GM19455 (cell line): ENCODE measurements around the gene CD44.
A peak's percentile ranks its signal among the peaks of the same experiment; 100 is the strongest.

Experiments
- ATAC-seq: cut with Tn5 transposase; IDR thresholded peaks from one replicate; pipeline ENCODE4 v1.9.1; 2021; ENCODE audit not compliant: unreplicated experiment

CD44 gene

GRCh38 chr11:35173616-35174566 lies 34.9 kb downstream of the CD44 start:
- no peak for ATAC-seq

GRCh38 chr11:35174666-35175065 lies 35.7 kb downstream of the CD44 start:
- ATAC-seq: no peak

GRCh38 chr11:35177370-35177769 lies 38.4 kb downstream of the CD44 start:
- no peak for ATAC-seq

- no peak for ATAC-seq
Observed at GRCh38 chr11:35178067-35178805, 39.3 kb downstream of the CD44 start.

- no peak for ATAC-seq
Observed at GRCh38 chr11:35178873-35179272, 39.9 kb downstream of the CD44 start.

GRCh38 chr11:35179466-35180135 lies 40.6 kb downstream of the CD44 start:
- no peak for ATAC-seq

- ATAC-seq: no peak
Observed at GRCh38 chr11:35180317-35181233, 41.6 kb downstream of the CD44 start.

GRCh38 chr11:35182317-35182939 lies 43.5 kb downstream of the CD44 start:
- peak; percentile 71 for ATAC-seq

- no peak for ATAC-seq
Observed at GRCh38 chr11:35183326-35183925, 44.5 kb downstream of the CD44 start.

- ATAC-seq: no peak
Observed at GRCh38 chr11:35185696-35186095, 46.7 kb downstream of the CD44 start.

- no peak for ATAC-seq
Observed at GRCh38 chr11:35187996-35188395, 49.0 kb downstream of the CD44 start.

GRCh38 chr11:35190804-35191348 lies 51.9 kb downstream of the CD44 start:
- no peak for ATAC-seq

- ATAC-seq: no peak
Observed at GRCh38 chr11:35192347-35192746, 53.4 kb downstream of the CD44 start.

- ATAC-seq: no peak
Observed at GRCh38 chr11:35193767-35194166, 54.8 kb downstream of the CD44 start.

- ATAC-seq: no peak
Observed at GRCh38 chr11:35197292-35197691, 58.3 kb downstream of the CD44 start.

- ATAC-seq: no peak
Observed at GRCh38 chr11:35200811-35201341, 61.9 kb downstream of the CD44 start.

GRCh38 chr11:35204614-35205013 lies 65.6 kb downstream of the CD44 start:
- ATAC-seq: no peak

- ATAC-seq: no peak
Observed at GRCh38 chr11:35206616-35207015, 67.6 kb downstream of the CD44 start.
